HG03558 (cell line): ENCODE measurements around the gene CHST13.

Source experiments
- ATAC-seq: cut with Tn5 transposase; IDR thresholded peaks from one replicate; pipeline ENCODE4 v1.9.1; 2021; ENCODE audit warnings: moderate number of reproducible peaks; ENCODE audit not compliant: unreplicated experiment; ENCODE audit errors: extremely low read depth

CHST13 gene, protein sequence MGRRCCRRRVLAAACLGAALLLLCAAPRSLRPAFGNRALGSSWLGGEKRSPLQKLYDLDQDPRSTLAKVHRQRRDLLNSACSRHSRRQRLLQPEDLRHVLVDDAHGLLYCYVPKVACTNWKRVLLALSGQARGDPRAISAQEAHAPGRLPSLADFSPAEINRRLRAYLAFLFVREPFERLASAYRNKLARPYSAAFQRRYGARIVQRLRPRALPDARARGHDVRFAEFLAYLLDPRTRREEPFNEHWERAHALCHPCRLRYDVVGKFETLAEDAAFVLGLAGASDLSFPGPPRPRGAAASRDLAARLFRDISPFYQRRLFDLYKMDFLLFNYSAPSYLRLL

DNA sequence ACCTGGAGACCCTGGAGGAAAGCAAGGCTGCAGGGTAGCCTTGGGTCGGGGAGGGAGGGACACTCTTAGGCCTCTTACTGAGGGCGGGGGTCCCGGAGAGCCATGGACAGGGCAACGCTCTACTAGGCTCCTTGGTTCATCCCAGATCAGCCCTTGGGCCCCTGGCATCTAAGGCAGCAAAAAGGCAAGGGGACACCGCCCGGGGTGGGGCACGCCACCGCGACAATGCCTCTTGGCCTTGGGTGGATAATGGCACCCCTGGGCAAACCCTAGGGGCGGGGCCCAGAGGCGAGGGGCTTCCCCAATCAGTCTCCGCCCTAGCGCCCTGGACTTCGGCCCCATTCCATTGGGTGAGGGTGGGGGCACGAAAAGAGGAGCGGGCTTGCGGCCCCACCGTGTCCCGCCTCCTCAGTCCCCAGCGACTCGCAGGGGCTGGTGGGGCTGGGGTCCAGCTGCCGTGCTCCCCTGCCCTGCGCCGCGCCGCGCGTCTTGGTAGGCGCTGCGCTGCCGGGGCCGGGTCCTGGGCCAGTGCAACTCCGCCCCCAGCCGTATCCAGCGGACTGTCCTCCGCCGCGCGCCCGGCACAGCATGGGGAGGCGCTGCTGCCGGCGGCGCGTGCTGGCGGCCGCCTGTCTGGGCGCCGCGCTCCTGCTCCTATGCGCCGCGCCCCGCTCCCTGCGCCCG lies at the start of gene CHST13:
TSS of gene CHST13 (plus strand) at position 411 of the 684 bp plus-strand sequence. CDS start at position 589, 178 bp downstream.
- ATAC-seq: no peak

DNA sequence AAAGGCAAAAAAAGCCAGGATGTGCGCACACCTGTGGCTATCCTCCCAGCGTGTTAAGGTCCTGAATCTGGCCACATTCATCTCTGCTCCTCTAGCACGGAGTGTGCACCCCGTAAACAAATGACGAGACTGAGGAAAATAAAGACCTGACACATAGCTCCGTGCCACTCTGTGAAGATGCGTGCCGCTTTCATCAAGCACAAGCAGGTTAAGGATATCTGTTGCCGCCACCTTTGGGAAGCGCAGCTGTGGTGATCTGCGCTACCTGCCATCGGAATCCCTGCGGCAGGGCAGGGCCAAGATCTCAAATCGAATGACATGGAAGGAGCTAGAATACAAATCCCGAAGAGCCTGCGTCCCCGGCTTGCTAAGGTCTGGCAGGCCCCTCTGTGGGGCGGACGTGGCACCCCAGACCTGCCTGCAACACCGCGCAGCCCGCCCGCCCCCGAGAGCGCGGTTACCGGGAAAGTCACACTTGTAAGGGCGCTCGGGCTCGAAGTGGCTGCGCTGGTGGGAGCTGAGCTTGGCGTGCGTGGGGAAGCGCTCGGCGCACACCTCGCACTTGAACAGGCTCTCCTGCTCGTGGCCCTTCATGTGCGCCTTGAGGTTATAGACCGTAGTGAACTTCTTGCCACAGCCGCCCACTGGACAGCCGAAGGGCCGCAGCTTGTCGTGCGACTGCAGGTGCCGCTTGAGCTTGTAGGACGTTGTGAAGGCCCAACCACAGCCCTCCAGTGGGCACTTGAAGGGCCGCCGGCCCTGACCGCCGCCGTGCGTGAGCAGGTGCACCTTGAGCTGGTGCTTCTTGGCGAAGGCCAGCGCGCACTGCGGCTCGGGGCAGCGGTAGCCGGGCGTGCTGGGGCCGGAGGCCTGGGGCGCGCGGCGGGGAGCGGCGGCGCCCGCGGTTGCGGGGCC lies 49.2 kb upstream of the CHST13 start:
- peak; percentile 2 for ATAC-seq

- ATAC-seq: peak; percentile 59
Measured at GRCh38 chr3:126475413-126476114, 48.4 kb upstream of the CHST13 start, which contains the start of gene ZXDC. ZXDC (minus strand) TSS chr3:126475891; CDS start chr3:126475865, 26 bp downstream.

- ATAC-seq: peak; percentile 4
Measured at GRCh38 chr3:126476166-126477060, 47.5 kb upstream of the CHST13 start.

GRCh38 chr3:126477061-126477380 lies 46.9 kb upstream of the CHST13 start:
- no peak for ATAC-seq

DNA sequence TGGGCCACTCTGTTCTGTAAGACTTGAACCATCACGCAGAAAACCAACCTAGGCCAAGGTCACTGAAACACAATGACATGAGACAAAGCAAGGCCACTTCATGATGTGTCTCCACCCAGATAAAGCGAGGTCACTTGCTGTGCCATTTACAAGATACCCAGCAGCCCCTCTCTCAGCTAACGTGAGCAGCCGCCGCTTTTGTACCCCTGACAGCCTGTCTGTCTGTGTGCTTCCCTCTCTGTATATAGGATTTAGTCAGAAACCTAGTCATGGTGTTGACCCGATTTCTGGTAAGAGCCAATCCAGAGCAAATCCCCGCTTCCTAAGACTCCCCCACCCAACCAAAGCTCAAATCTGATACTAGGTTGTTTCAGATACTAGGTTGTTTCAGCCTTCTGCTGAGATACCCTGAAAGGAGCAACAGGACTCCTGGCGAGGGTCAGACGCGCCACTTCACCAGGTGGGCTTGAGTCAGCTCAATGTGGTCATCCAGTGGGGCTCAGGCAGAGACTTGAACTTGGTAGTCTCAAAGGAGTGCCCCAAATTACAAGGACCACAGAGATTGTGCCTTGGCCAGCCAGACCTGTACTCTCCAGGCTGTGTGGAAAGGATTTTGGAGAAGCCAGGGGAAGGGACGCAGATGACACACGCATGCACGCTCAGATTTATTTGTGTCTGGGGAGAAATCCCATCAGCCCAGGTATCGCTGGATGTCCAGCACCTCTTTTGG lies 45.2 kb upstream of the CHST13 start:
- no peak for ATAC-seq

- ATAC-seq: no peak
Measured at GRCh38 chr3:126479642-126480041, 44.3 kb upstream of the CHST13 start.

DNA sequence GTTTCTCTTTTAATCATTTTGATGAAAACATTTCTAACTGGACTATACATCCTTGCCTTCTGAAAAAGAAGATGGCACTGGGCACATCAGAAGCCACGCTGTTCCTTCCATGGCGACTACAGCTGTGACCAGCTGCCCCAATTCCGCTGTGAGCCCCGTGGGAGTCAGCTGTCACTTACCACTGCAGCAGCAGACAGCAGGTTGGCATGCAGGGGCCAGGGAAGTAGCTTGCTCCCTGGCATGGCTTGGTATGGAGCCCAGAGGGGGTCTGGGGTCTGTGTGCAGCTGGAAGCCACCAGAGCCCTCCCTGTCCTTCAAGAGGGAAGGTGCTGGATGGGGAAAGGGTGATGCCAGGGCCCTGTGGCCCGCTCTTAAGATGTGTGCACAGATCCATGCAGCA lies 43.7 kb upstream of the CHST13 start:
- no peak for ATAC-seq

DNA sequence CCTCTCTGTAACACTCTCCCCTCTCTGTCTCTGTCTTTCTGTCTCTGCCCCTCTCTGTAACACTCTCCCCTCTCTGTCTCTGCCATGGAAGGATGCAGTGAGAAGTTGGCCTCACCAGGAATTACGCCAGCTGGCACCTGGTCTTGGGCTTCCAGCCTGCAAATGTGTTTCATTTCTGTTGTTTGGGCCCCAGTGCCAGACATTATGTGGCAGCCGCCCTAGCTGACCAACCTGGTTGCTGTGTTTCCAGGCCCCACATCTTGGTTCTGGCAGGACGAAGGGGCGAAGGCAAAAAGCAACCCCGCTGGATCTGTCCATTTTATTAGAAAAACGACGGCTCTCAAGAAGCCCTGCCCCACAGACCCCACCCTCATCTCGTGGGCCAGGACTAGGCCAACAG lies 43.1 kb upstream of the CHST13 start:
- ATAC-seq: no peak

DNA sequence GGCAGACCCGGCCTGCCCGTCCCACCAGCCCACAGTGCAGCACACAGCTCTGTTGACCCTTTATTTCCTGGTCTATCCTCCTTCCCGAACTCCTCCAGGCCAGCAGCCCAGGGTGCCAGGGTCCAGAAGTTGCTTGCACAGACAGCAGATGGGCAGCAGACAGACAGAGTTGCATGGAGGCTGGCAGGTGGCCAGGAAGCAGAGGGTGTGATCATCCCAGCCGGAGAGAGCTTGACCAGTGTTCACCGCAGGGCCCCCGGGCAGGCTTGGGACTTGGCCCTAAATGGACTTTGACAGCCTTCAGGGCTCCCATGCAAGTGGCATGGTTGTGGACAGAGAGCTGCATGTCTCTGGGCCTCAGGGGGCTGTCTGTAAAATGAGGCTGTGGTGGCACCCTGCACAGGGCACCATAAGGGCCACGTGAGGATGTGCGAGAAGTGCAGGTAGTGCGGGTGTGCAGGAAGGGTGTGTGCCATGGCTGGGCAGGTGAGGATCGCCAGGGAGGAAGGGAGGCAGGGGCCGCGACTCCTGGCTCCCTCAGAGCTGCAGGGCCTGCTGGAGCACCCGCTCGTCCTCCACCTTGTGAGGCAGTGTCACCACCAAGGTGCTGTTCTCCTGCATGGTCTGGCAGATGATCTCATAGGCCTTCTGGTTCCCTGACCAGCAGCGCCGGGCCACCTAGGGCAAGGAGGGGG lies 42.0 kb upstream of the CHST13 start:
- no peak for ATAC-seq

DNA sequence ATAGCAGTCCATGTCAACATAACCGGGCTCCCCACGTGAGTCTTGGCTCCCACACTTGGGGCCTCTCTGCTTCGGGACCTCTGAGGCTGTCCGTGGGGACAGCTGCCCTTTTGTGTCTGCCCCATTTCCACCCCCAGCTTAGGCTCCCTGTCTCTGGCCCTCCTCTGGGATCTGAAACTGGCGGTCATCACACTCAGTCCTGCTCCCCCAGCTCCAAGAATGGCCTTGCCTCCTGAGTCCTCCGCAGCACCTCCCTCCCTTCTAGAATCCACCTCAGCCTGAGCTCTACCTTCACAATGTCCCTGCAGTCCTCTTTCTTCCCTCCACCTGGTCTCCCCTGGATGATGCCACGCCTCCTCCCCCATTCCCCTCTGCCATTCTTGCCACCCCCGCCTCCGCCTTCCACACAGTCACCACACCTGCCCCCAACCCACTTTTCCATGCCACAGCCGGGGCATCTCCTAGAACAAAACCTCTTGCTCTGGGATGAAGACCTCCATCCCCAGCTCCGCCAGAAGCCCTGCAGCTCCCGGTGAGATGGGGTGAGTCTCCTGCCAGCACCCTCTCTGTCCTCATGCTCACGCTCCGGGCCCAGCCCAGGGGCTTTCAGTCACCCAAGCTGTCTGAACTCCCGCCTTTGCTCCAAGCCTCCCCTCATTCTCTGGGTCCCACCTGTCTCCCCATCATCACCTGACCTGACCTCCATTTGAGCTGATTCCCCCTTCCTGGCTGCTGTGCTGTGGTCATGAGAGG lies 41.3 kb upstream of the CHST13 start:
- ATAC-seq: no peak

GRCh38 chr3:126483321-126483761 lies 40.6 kb upstream of the CHST13 start:
- ATAC-seq: no peak

GRCh38 chr3:126484148-126484547 lies 39.8 kb upstream of the CHST13 start:
- ATAC-seq: no peak

GRCh38 chr3:126484662-126485061 lies 39.3 kb upstream of the CHST13 start:
- ATAC-seq: no peak

DNA sequence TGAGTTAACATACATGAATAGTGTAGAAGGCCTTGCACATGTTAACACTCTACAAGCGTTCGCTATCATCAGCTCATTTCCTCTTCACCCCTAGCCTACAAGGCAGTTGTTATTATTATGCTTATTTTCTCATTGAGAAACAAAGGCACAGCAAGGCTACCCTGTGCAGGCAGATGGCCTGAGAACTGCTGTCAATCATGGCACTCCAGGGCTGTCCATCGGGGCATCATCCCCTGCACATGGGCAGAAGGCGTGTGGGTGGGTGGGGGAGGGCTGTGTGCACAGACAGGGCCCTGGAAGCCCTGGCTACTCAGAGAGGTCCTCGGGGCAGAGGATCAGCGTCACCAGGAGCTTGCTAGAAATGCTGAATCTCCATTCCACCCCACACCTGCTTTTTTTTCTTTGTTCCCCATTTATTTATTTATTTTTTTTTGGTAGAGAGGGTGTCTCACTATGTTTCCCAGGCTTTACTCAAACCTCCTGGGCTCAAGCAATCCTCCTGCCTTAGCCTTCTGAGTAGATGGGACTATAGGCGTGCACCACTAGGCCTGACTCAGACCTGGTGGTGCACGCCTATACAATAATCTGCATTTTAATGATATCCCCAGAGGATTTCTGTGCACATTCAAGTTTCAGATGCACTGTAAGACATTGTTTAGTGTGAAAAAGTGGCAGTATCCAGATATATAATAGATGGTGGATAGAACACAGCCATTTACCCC lies 38.6 kb upstream of the CHST13 start:
- ATAC-seq: no peak

DNA sequence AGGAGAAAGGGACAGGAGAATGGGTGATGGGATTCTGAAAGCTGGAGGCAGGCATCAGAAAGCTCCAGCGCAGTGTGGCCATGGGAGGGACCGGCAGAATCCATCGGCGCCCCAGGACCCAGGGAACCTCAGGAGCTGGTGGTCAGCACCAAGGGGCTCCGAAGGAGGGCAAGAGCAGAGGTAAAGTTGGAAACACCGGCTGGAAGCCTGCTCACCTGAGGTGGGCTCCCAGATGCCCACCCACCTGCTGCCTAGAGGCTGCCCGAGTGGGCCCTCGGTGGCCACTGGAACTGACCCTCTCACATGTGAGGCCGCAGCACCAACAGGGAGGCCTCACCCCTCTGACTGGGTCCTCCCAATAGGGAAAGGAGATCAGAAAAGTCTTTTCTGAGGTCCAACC lies 38.0 kb upstream of the CHST13 start:
- no peak for ATAC-seq
